ENCODE results near the gene PIK3CA. TPM values are rescaled to one million over a fixed set of nuclear protein-coding genes. Genes with fewer than 3 reads are reported as not detected.
A peak's percentile ranks its signal among the peaks of the same experiment; 100 is the strongest.

Gene PIK3CA
- 30.6 TPM for total RNA-seq
- long read RNA-seq, full-length matches to known transcripts: 29 of 37 reads
- long read RNA-seq, partial matches to known transcripts: 8 of 37 reads
- long read RNA-seq, other reads (novel, unspliced or antisense): 0 of 37 reads

- Histone ChIP-seq H3K27ac (peak within 1 kb of the TSS; percentile 97), H3K9me3 (no peaks in the 10 kb centered on the region), H3K27me3 (no peaks in the 10 kb centered on the region), H3K36me3 (no peaks in the 10 kb centered on the region), H3K4me3 (peak within 1 kb of the TSS; percentile 94), H3K4me1 (peaks cover 26% of the 10 kb centered on the region)
- DNase-seq: peak; percentile 94
- TF ChIP-seq, protein P1, sequence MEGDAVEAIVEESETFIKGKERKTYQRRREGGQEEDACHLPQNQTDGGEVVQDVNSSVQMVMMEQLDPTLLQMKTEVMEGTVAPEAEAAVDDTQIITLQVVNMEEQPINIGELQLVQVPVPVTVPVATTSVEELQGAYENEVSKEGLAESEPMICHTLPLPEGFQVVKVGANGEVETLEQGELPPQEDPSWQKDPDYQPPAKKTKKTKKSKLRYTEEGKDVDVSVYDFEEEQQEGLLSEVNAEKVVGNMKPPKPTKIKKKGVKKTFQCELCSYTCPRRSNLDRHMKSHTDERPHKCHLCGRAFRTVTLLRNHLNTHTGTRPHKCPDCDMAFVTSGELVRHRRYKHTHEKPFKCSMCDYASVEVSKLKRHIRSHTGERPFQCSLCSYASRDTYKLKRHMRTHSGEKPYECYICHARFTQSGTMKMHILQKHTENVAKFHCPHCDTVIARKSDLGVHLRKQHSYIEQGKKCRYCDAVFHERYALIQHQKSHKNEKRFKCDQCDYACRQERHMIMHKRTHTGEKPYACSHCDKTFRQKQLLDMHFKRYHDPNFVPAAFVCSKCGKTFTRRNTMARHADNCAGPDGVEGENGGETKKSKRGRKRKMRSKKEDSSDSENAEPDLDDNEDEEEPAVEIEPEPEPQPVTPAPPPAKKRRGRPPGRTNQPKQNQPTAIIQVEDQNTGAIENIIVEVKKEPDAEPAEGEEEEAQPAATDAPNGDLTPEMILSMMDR (IDR thresholded peaks at IDR 0.05): no peak
- intact Hi-C loops (cut with DNase I): no loop called here
- ATAC-seq: peak; percentile 95
Observed at GRCh38 chr3:179147873-179148615, at the start of gene PIK3CA. Gene PIK3CA, plus strand, starts transcription at chr3:179148357. Its CDS starts 50,469 bp downstream, at chr3:179198826.

GRCh38 chr3:179098388-179099077 lies 49.6 kb upstream of the PIK3CA start:
- Histone ChIP-seq H3K9me3 (no peaks in the 10 kb centered on the region), H3K27ac (no peak overlapping the region), H3K4me3 (no peak overlapping the region), H3K36me3 (no peaks in the 10 kb centered on the region), H3K27me3 (no peaks in the 10 kb centered on the region), H3K4me1 (no peaks in the 10 kb centered on the region)
- intact Hi-C loops (cut with DNase I): no loop called here
- ATAC-seq: no peak
- TF ChIP-seq, protein P1 (IDR thresholded peaks at IDR 0.05): no peak
- no peak for DNase-seq

- Histone ChIP-seq H3K4me3 (no peak overlapping the region), H3K9me3 (no peaks in the 10 kb centered on the region), H3K27ac (no peak overlapping the region), H3K4me1 (no peaks in the 10 kb centered on the region), H3K36me3 (no peaks in the 10 kb centered on the region), H3K27me3 (no peaks in the 10 kb centered on the region)
- TF ChIP-seq, protein P1 (IDR thresholded peaks at IDR 0.05): no peak
- DNase-seq (no peak), ATAC-seq (no peak)
- intact Hi-C loops (cut with DNase I): no loop called here
Observed at GRCh38 chr3:179100652-179101051, 47.5 kb upstream of the PIK3CA start.

DNA sequence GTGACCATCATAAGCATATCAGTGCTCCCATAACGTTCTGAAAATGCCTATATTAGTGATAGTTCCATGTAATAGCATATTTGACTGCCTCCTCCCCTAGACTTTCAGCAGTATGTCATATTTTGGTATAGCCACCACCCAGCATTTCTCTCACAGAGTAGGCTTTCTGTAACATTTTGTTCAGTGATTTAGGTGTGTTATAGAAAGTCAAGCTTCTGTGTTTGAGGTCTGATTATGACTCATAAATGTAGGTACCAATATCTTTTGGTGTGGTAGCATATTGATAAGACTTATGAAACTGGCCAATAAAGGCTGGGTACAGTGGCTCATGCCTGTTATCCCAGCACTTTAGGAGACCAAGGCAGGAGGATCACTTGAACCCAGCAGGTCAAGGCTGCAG lies 42.3 kb upstream of the PIK3CA start:
- TF ChIP-seq, protein P1 (IDR thresholded peaks at IDR 0.05): no peak
- Histone ChIP-seq H3K36me3 (no peaks in the 10 kb centered on the region), H3K4me1 (no peaks in the 10 kb centered on the region), H3K27me3 (no peaks in the 10 kb centered on the region), H3K4me3 (no peak overlapping the region), H3K27ac (no peak overlapping the region), H3K9me3 (no peaks in the 10 kb centered on the region)
- DNase-seq: no peak
- no peak for ATAC-seq
- intact Hi-C loops (cut with DNase I): no loop called here

DNA sequence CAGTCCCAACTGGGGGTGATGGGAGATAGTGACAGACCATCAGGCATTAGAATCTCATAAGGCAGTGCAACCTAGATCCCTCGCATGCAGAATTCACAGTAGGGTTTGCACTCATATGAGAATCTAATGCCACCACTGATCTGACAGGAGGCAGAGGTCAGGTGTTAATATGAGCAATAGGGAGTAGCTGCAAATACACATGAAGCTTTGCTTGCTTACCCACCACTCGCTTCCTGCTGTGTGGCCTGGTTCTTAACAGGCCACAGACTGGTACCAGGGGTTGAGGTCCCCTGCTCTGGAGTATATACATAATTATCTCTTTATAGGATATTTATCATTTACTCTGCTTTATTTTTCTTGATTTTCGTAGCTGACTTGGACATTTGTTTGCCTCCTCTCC lies 40.5 kb upstream of the PIK3CA start:
- Histone ChIP-seq H3K9me3 (no peaks in the 10 kb centered on the region), H3K4me1 (no peaks in the 10 kb centered on the region), H3K27ac (no peak overlapping the region), H3K27me3 (no peaks in the 10 kb centered on the region), H3K36me3 (no peaks in the 10 kb centered on the region), H3K4me3 (no peak overlapping the region)
- ATAC-seq: no peak
- TF ChIP-seq, protein P1 (IDR thresholded peaks at IDR 0.05): no peak
- DNase-seq: no peak
- intact Hi-C loops (cut with DNase I): no loop called here
